ENCODE results near the gene CELA3A. TPM values are rescaled to one million over a fixed set of nuclear protein-coding genes. Genes with fewer than 3 reads are reported as not detected.
"Not testable (repeated sequence)": the region's sequence is repeated elsewhere in the genome, so short reads cannot be mapped to it uniquely, and the experiment has no call there.

Gene CELA3A
- total and polyA plus RNA-seq, 2 donors: 0.19 to 5.2 TPM

DNA sequence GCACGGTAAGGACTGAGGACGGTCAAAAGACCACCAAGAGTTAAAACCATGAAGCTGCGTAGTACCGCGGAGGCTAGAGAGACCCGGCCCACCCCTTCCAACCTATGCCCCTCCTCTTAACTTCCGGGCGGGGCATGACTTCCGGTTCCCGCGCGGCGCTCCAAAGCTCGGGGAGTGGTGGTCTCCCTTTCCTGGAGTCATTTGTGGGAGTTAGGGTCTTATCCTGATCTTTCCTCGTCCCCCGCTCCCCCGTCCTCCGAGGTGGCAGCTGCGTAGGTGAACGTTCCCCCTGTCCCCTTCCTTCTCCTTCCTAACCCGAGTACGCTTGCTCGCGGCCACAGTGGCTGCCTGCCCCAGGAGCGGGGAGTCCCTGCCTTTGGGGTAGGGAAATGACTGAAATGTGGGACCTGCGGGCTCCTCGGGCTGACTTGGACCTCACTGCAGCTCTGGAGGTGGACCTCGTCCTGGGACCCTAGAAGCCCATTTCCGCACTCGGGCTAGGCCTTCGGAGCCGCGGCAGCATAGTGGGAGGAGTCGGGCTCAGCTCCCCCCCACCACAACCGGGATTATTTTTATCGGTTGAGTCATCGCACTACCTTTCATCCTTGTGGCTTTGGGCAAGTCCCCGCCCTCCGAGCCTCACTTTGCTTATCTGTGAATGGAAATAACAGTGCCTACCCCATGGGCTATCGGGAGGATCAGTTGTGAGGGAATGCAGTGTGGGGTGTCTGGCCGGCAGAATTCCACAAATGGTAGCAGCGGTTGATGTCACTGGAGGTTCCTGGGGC lies 24.1 kb downstream of the CELA3A start:
- DNase-seq (ENCODE audit: low read depth in 6 of 9, low spot score in 9 of 9): peak in 8 of 9 donors; percentile 72 to 92 (median 80)
- Histone ChIP-seq H3K27me3 (ENCODE audit: control insufficient read depth in 2 of 2, insufficient read depth in 1 of 2, low read length in 1 of 2) (no peaks in the 10 kb centered on the region), H3K36me3 (ENCODE audit: control insufficient read depth in 2 of 2, insufficient read depth in 2 of 2, low read length in 1 of 2) (no peaks in the 10 kb centered on the region), H3K4me3 (ENCODE audit: low read length in 2 of 2) (peak overlapping the region; percentile 63 to 98), H3K27ac (ENCODE audit: low read depth in 1 of 2, low read length in 1 of 2) (peak overlapping the region; percentile 96 to 98), H3K9me3 (ENCODE audit: control insufficient read depth in 2 of 2, insufficient read depth in 1 of 2, low read length in 1 of 2) (no peaks in the 10 kb centered on the region), H3K4me1 (ENCODE audit: control insufficient read depth in 2 of 2, insufficient read depth in 2 of 2, low read length in 2 of 2) (peaks cover 4 to 29% of the 10 kb centered on the region in 2 donors)
- WGBS: under 1% methylated on average over 42 of the region's 42 CpGs

- Histone ChIP-seq H3K4me1 (ENCODE audit: control insufficient read depth in 2 of 2, insufficient read depth in 2 of 2, low read length in 2 of 2) (peaks cover 4 to 38% of the 10 kb centered on the region in 2 donors), H3K9me3 (ENCODE audit: control insufficient read depth in 2 of 2, insufficient read depth in 1 of 2, low read length in 1 of 2) (no peaks in the 10 kb centered on the region), H3K27me3 (ENCODE audit: control insufficient read depth in 2 of 2, insufficient read depth in 1 of 2, low read length in 1 of 2) (no peaks in the 10 kb centered on the region), H3K27ac (ENCODE audit: low read depth in 1 of 2, low read length in 1 of 2) (no peak overlapping the region), H3K36me3 (ENCODE audit: control insufficient read depth in 2 of 2, insufficient read depth in 2 of 2, low read length in 1 of 2) (peaks cover 3% of the 10 kb centered on the region in 2 donors), H3K4me3 (ENCODE audit: low read length in 2 of 2) (no peak overlapping the region)
- no peak for DNase-seq (ENCODE audit: low read depth in 6 of 9, low spot score in 9 of 9)
- WGBS: 88% methylated on average over 3 of the region's 3 CpGs
These were observed 25.4 kb downstream of the CELA3A start for GRCh38 chr1:22026924-22027289.

DNA sequence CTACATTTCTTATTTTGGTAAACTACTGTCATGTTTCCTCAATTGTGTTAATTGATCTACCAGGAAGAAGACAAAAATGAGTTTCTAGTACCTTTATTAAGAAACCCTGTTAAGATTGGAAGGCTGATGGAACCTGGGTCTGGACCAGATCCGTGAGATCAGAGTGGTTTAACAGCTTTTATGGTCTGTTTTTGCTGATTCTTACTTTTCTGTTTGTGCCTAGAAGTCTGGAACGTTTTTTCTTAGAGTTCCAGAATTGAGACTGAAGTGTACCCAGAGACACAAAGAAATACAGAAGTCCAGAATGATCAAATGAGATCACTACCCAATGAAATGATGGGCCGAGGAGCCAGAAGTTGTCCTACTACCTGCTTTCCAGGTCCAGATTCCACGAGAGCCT lies 28.6 kb downstream of the CELA3A start:
- WGBS: 95% methylated on average over 4 of the region's 4 CpGs
- H3K27ac ChIP-seq (ENCODE audit: low read depth in 1 of 2, low read length in 1 of 2): no peak overlapping the region

DNA sequence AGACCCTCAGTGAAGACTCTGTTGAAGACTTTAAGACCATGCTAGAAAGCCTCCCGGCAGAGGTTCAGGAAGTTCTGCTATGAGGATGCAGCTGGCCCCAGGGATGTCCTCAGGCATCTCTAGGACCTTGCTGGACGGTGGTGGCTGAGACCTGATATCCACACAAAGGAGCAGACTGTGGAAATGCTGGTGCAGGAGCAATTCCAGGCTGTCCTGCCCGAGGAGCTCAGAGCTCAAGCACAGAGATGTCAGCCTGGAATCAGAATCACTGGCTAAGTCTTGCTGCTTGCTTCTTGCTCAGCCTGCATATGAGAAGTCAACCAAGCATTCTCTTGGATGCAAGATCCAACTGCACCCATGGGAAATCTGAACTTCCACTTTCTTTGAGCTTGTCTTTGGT lies 29.0 kb downstream of the CELA3A start:
- peaks cover 0 to 22% of the 10 kb centered on the region in 2 donors for H3K4me1 ChIP-seq (ENCODE audit: control insufficient read depth in 2 of 2, insufficient read depth in 2 of 2, low read length in 2 of 2)
- no peak overlapping the region for H3K4me3 ChIP-seq (ENCODE audit: low read length in 2 of 2)
- H3K27ac ChIP-seq (ENCODE audit: low read depth in 1 of 2, low read length in 1 of 2): peak overlapping the region in 1 of 2 donors; percentile 9
- no peaks in the 10 kb centered on the region for H3K9me3 ChIP-seq (ENCODE audit: control insufficient read depth in 2 of 2, insufficient read depth in 1 of 2, low read length in 1 of 2)
- WGBS: 90% methylated on average over 3 of the region's 3 CpGs
- H3K27me3 ChIP-seq (ENCODE audit: control insufficient read depth in 2 of 2, insufficient read depth in 1 of 2, low read length in 1 of 2): no peaks in the 10 kb centered on the region
- H3K36me3 ChIP-seq (ENCODE audit: control insufficient read depth in 2 of 2, insufficient read depth in 2 of 2, low read length in 1 of 2): peaks cover 3% of the 10 kb centered on the region in 2 donors
- no peak for DNase-seq (ENCODE audit: low read depth in 6 of 9, low spot score in 9 of 9)

More for the DNA sequence above, 28.6 kb downstream of the CELA3A start:
- DNase-seq (ENCODE audit: low read depth in 6 of 9, low spot score in 9 of 9): no peak
- no peak overlapping the region for H3K4me3 ChIP-seq (ENCODE audit: low read length in 2 of 2)
- H3K36me3 ChIP-seq (ENCODE audit: control insufficient read depth in 2 of 2, insufficient read depth in 2 of 2, low read length in 1 of 2): peaks cover 3% of the 10 kb centered on the region in 2 donors
- H3K4me1 ChIP-seq (ENCODE audit: control insufficient read depth in 2 of 2, insufficient read depth in 2 of 2, low read length in 2 of 2): peaks cover 0 to 22% of the 10 kb centered on the region in 2 donors
- H3K27me3 ChIP-seq (ENCODE audit: control insufficient read depth in 2 of 2, insufficient read depth in 1 of 2, low read length in 1 of 2): no peaks in the 10 kb centered on the region
- no peaks in the 10 kb centered on the region for H3K9me3 ChIP-seq (ENCODE audit: control insufficient read depth in 2 of 2, insufficient read depth in 1 of 2, low read length in 1 of 2)

- no peaks in the 10 kb centered on the region for H3K9me3 ChIP-seq (ENCODE audit: control insufficient read depth in 2 of 2, insufficient read depth in 1 of 2, low read length in 1 of 2)
- no peaks in the 10 kb centered on the region for H3K27me3 ChIP-seq (ENCODE audit: control insufficient read depth in 2 of 2, insufficient read depth in 1 of 2, low read length in 1 of 2)
- no peak overlapping the region for H3K4me3 ChIP-seq (ENCODE audit: low read length in 2 of 2)
- peak overlapping the region; percentile 60 to 78 for H3K27ac ChIP-seq (ENCODE audit: low read depth in 1 of 2, low read length in 1 of 2)
- 57% methylated on average over 8 of the region's 8 CpGs for WGBS
- H3K36me3 ChIP-seq (ENCODE audit: control insufficient read depth in 2 of 2, insufficient read depth in 2 of 2, low read length in 1 of 2): peaks cover 3% of the 10 kb centered on the region in 2 donors
- H3K4me1 ChIP-seq (ENCODE audit: control insufficient read depth in 2 of 2, insufficient read depth in 2 of 2, low read length in 2 of 2): peaks cover 0 to 16% of the 10 kb centered on the region in 2 donors
- peak in 3 of 9 donors; percentile 23 to 68 (median 48) for DNase-seq (ENCODE audit: low read depth in 6 of 9, low spot score in 9 of 9)
These were observed 29.9 kb downstream of the CELA3A start for GRCh38 chr1:22031214-22031962.

- not testable (repeated sequence) for H3K36me3 ChIP-seq (ENCODE audit: control insufficient read depth in 2 of 2, insufficient read depth in 2 of 2, low read length in 1 of 2)
- 79% methylated on average over 5 of the region's 5 CpGs for WGBS
- H3K4me1 ChIP-seq (ENCODE audit: control insufficient read depth in 2 of 2, insufficient read depth in 2 of 2, low read length in 2 of 2): peaks cover 5 to 28% of the 10 kb centered on the region in 2 donors
These were observed 33.4 kb downstream of the CELA3A start for GRCh38 chr1:22034834-22035233.

DNA sequence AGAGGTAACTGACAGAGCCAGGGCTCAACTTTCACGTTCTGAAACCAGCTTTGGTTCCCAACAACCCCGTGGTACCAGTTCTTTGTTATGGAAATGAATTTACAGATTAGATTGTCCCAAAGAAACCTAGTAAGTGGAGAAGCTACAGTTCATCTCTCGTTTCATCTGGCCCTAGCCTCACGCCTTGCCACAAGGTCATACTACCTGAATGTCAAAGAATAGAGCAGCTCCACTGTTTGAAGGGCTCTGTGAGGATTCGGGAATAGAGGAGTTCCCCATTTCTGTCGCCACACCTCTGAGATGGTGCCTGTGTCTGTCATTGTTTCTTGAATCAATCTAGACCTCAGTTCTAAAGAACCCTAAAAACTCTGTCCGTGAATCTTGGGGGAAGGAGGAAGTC lies 36.1 kb downstream of the CELA3A start:
- Histone ChIP-seq H3K4me1 (ENCODE audit: control insufficient read depth in 2 of 2, insufficient read depth in 2 of 2, low read length in 2 of 2) (peaks cover 12 to 40% of the 10 kb centered on the region in 2 donors), H3K27ac (ENCODE audit: low read depth in 1 of 2, low read length in 1 of 2) (peak overlapping the region in 1 of 2 donors; percentile 36), H3K9me3 (ENCODE audit: control insufficient read depth in 2 of 2, insufficient read depth in 1 of 2, low read length in 1 of 2) (no peaks in the 10 kb centered on the region), H3K36me3 (ENCODE audit: control insufficient read depth in 2 of 2, insufficient read depth in 2 of 2, low read length in 1 of 2) (no peaks in the 10 kb centered on the region), H3K27me3 (ENCODE audit: control insufficient read depth in 2 of 2, insufficient read depth in 1 of 2, low read length in 1 of 2) (no peaks in the 10 kb centered on the region), H3K4me3 (ENCODE audit: low read length in 2 of 2) (no peak overlapping the region)
- WGBS: 93% methylated on average over 7 of the region's 7 CpGs
- no peak for DNase-seq (ENCODE audit: low read depth in 6 of 9, low spot score in 9 of 9)

More at GRCh38 chr1:22034834-22035233, 33.4 kb downstream of the CELA3A start:
- not testable (repeated sequence) for DNase-seq (ENCODE audit: low read depth in 6 of 9, low spot score in 9 of 9); H3K27ac ChIP-seq (ENCODE audit: low read depth in 1 of 2, low read length in 1 of 2); H3K27me3 ChIP-seq (ENCODE audit: control insufficient read depth in 2 of 2, insufficient read depth in 1 of 2, low read length in 1 of 2); H3K4me3 ChIP-seq (ENCODE audit: low read length in 2 of 2); H3K9me3 ChIP-seq (ENCODE audit: control insufficient read depth in 2 of 2, insufficient read depth in 1 of 2, low read length in 1 of 2)

DNA sequence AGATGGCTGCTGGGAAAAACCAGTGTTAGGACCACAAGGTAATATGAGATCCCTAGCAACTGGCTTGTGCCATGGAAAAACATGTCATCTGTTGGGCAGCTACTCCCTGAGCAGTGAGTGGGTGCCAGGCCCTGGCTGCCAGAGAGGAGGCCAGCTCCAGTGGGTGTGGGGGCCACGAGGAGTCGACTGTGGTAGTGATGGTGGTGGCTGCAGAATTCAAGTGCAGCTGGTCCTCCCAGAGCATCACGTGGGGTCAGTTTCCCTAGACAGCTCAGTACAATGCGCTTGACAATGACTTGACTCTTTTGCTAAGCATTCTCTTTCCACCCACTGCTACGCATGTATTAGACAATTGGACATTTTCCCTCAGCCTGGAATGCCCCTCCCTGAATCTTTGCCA lies 36.6 kb downstream of the CELA3A start:
- WGBS: 92% methylated on average over 5 of the region's 5 CpGs
- Histone ChIP-seq H3K27ac (ENCODE audit: low read depth in 1 of 2, low read length in 1 of 2) (peak overlapping the region in 1 of 2 donors; percentile 36), H3K27me3 (ENCODE audit: control insufficient read depth in 2 of 2, insufficient read depth in 1 of 2, low read length in 1 of 2) (no peaks in the 10 kb centered on the region), H3K4me3 (ENCODE audit: low read length in 2 of 2) (no peak overlapping the region), H3K9me3 (ENCODE audit: control insufficient read depth in 2 of 2, insufficient read depth in 1 of 2, low read length in 1 of 2) (no peaks in the 10 kb centered on the region), H3K36me3 (ENCODE audit: control insufficient read depth in 2 of 2, insufficient read depth in 2 of 2, low read length in 1 of 2) (no peaks in the 10 kb centered on the region), H3K4me1 (ENCODE audit: control insufficient read depth in 2 of 2, insufficient read depth in 2 of 2, low read length in 2 of 2) (peaks cover 12 to 45% of the 10 kb centered on the region in 2 donors)
- DNase-seq (ENCODE audit: low read depth in 6 of 9, low spot score in 9 of 9): no peak
